B cell (primary cell): ENCODE data around the gene HHIPL1. TPM values are rescaled to one million over a fixed set of nuclear protein-coding genes. Genes with fewer than 3 reads are reported as not detected.

ENCODE experiments used
- ATAC-seq: fragments of 200-7000 bp; cut with Tn5 transposase; one replicate; pipeline ENCODE4 v1.10.0; 2021; ENCODE audit warnings: low read depth, mild to moderate bottlenecking, moderate number of reproducible peaks, moderate library complexity
- CTCF ChIA-PET: fragments of 350-600 bp; sonication (Branson Sonifier 250); formaldehyde crosslinking; loops from one replicate; lab custom pipeline; 2021; ENCODE audit warnings: antibody characterized with exemption, inconsistent platforms; lab: Charles Lee
- POLR2A ChIA-PET: fragments of 350-600 bp; sonication (Branson Sonifier 250); formaldehyde crosslinking; loops from one replicate; lab custom pipeline; 2021; ENCODE audit warnings: antibody characterized with exemption; lab: Charles Lee
- DNase-seq: peaks from one replicate; pipeline ENCODE4 v3.0.0; 2013
- H2AFZ ChIP-seq: 2 replicates; pipeline ENCODE4 v1.6.1; 2012; ENCODE audit warnings: mild to moderate bottlenecking, low read depth, low read length; ENCODE audit not compliant: insufficient read depth, poor library complexity, severe bottlenecking
- H3K27ac ChIP-seq, 2 donors: 1 replicate in 1 of 2; 2 replicates in 1 of 2; pipeline ENCODE4 v1.5.1; 2012 to 2013; ENCODE audit warnings: low read length in 2 of 2, mild to moderate bottlenecking in 2 of 2, moderate library complexity in 1 of 2
- H3K27me3 ChIP-seq, 4 experiments: fragments of 200-600 bp in 1 of 4; sonication (generic) in 1 of 4; replicated peaks in 1 of 4; 1 replicate in 2 of 4; 2 replicates in 2 of 4; pipeline versions ENCODE4 v1.6.1 to v1.7.0; 2013 to 2016; ENCODE audit warnings: low read length in 3 of 4, mild to moderate bottlenecking in 2 of 4, mixed read lengths in 1 of 4, moderate library complexity in 1 of 4; ENCODE audit not compliant: insufficient read depth in 4 of 4, control insufficient read depth in 3 of 4; ENCODE audit errors: control extremely low read depth in 1 of 4
- H3K36me3 ChIP-seq, 2 experiments: replicated peaks in 1 of 2; 1 replicate in 1 of 2; 2 replicates in 1 of 2; pipeline versions ENCODE4 v1.6.1 to v1.7.1; 2013; ENCODE audit warnings: low read length in 1 of 2; ENCODE audit not compliant: insufficient read depth in 2 of 2, control insufficient read depth in 1 of 2; ENCODE audit errors: control extremely low read depth in 1 of 2, extremely low read depth in 1 of 2
- H3K4me1 ChIP-seq, 2 donors: fragments of 200-600 bp in 1 of 2; sonication (generic) in 1 of 2; 1 replicate in 1 of 2; 2 replicates in 1 of 2; pipeline versions ENCODE4 v1.5.1 to v1.6.1; 2013 to 2017; ENCODE audit warnings: low read length in 2 of 2; ENCODE audit not compliant: control insufficient read depth in 2 of 2, insufficient read depth in 2 of 2
- H3K4me2 ChIP-seq: replicated peaks from 2 replicates; pipeline ENCODE3; 2012; ENCODE audit warnings: mild to moderate bottlenecking, low read depth, low read length; ENCODE audit not compliant: poor library complexity, severe bottlenecking
- H3K4me3 ChIP-seq, 5 experiments: fragments of 200-600 bp in 1 of 5; sonication (generic) in 1 of 5; 1 replicate in 3 of 5; 2 replicates in 2 of 5; pipeline versions ENCODE4 v1.5.1 to v1.7.0; 2011 to 2016; ENCODE audit warnings: low read length in 4 of 5, mild to moderate bottlenecking in 4 of 5, low read depth in 2 of 5, control low read depth in 1 of 5, moderate library complexity in 1 of 5; ENCODE audit not compliant: insufficient read depth in 1 of 5; ENCODE audit errors: control extremely low read depth in 1 of 5, extremely low read depth in 1 of 5
- H3K79me2 ChIP-seq: fragments of 200-600 bp; sonication (generic); one replicate; pipeline ENCODE4 v1.6.0; 2016; ENCODE audit warnings: low read length; ENCODE audit not compliant: control insufficient read depth, insufficient read depth
- H3K9ac ChIP-seq: fragments of 200-600 bp; sonication (generic); 2 replicates; pipeline ENCODE4 v1.6.1; 2017; ENCODE audit warnings: mild to moderate bottlenecking, low read length, moderate library complexity
- H3K9me3 ChIP-seq, 3 donors: one replicate each; pipeline versions ENCODE4 v1.6.1 to v1.7.1; 2013; ENCODE audit warnings: low read length in 2 of 3; ENCODE audit not compliant: control insufficient read depth in 2 of 3, insufficient read depth in 1 of 3; ENCODE audit errors: control extremely low read depth in 1 of 3
- H4K20me1 ChIP-seq: 2 replicates; pipeline ENCODE4 v1.6.0; 2012; ENCODE audit warnings: mild to moderate bottlenecking, low read length; ENCODE audit not compliant: insufficient read depth, control insufficient read depth, poor library complexity, severe bottlenecking
- H3K27ac Mint-ChIP-seq: one replicate; pipeline ENCODE4 v1.8.0; 2021; ENCODE audit warnings: mixed read lengths
- H3K27me3 Mint-ChIP-seq: one replicate; pipeline ENCODE4 v1.8.0; 2021; ENCODE audit warnings: mixed read lengths
- H3K4me1 Mint-ChIP-seq: one replicate; pipeline ENCODE4 v1.8.0; 2021; ENCODE audit warnings: mixed read lengths
- H3K4me3 Mint-ChIP-seq: one replicate; pipeline ENCODE4 v1.8.0; 2021; ENCODE audit warnings: mixed read lengths
- H3K9me3 Mint-ChIP-seq: one replicate; pipeline ENCODE4 v1.8.0; 2022; ENCODE audit warnings: mixed read lengths; ENCODE audit not compliant: insufficient read depth
- CTCF ChIP-seq: fragments of 200-600 bp; IDR thresholded peaks from one replicate; pipeline ENCODE4 v1.8.0; 2022; ENCODE audit warnings: antibody characterized with exemption, mild to moderate bottlenecking
- EZH2 ChIP-seq: IDR thresholded peaks from 2 replicates; pipeline ENCODE4 v1.6.1; 2012; ENCODE audit warnings: borderline replicate concordance, low read depth, mild to moderate bottlenecking, moderate library complexity, low read length; ENCODE audit not compliant: insufficient read depth, poor library complexity, severe bottlenecking
- WGBS: methylation state at CpG from one replicate; pipeline ENCODE4 v1.1.5; 2013; ENCODE audit warnings: missing lambda C conversion rate; ENCODE audit not compliant: insufficient coverage; 5-methylcytosine and 5-hydroxymethylcytosine counted together
- intact Hi-C: fragments of 100-400 bp; cut with micrococcal nuclease; formaldehyde crosslinking; loops from one replicate; pipeline ENCODE4 v1.10.0; 2022
- polyA plus RNA-seq: library from polyadenylated mRNA; depleted of rRNA; stranded (reverse); fragments of >200 nt; gene quantifications from 2 replicates; pipeline ENCODE4 v1.2.3, GENCODE V29; 2012
- total RNA-seq, 2 donors: library from RNA; stranded (reverse); fragments of 120-200 nt in 1 of 2; gene quantifications; 1 replicate in 1 of 2; 2 replicates in 1 of 2; pipeline versions ENCODE4 v1.2.3 to v1.2.4, GENCODE V29; 2013 to 2022

HHIPL1 gene
- total and polyA plus RNA-seq, 2 donors (not counting 1 experiment from before 2014, with no cell fraction given), result not detected

DNA sequence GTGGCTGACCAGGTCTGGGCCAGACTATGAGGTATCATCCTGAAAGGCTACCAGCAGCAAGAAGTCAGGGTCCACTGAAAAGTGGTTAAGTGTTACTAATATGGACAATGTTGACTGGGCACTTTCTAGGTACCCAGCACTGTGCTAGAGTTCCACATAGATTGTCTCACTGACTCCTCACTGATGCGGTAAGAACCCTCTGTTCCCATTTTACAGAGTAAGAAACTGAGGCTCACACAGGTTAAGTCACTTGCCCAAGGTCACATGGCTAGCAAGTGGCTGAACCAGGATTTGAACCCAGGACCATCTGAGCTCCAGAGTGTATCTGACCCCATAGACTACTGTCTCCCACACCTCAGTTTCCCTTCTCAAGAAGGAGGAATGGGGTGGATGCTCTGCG, 36.3 kb upstream of the HHIPL1 start:
- Histone ChIP-seq H3K9ac (no peak overlapping the region), H3K4me1 (peaks cover 5 to 9% of the 10 kb centered on the region in 2 donors), H3K36me3 (no peaks in the 10 kb centered on the region), H3K4me3 (no peak overlapping the region), H4K20me1 (no peaks in the 10 kb centered on the region), H3K4me2 (no peak overlapping the region), H3K27me3 (no peaks in the 10 kb centered on the region), H3K9me3 (no peaks in the 10 kb centered on the region), H2AFZ (no peak overlapping the region), H3K27ac (no peak overlapping the region), H3K79me2 (no peaks in the 10 kb centered on the region)
- ATAC-seq (no peak), DNase-seq (no peak)
- Mint-ChIP-seq H3K9me3 (no peaks in the 10 kb centered on the region), H3K4me3 (no peak overlapping the region), H3K27me3 (no peaks in the 10 kb centered on the region), H3K27ac (no peak overlapping the region), H3K4me1 (peaks cover 6% of the 10 kb centered on the region)
- 100% methylated on average over 2 of the region's 2 CpGs for WGBS
- TF ChIP-seq EZH2 (no peak), CTCF (no peak)
- intact Hi-C loops, result loop anchor here (10.0 kb wide), 2 partner anchors 606 to 696 kb away; partner anchors contain the start of gene SLC25A29
- CTCF ChIA-PET, result interaction anchor here (1.1 kb wide), 1 partner anchor 26 kb away, joined by 3 read pairs; no protein-coding TSS in a partner anchor
- POLR2A ChIA-PET, result no interaction called here

DNA sequence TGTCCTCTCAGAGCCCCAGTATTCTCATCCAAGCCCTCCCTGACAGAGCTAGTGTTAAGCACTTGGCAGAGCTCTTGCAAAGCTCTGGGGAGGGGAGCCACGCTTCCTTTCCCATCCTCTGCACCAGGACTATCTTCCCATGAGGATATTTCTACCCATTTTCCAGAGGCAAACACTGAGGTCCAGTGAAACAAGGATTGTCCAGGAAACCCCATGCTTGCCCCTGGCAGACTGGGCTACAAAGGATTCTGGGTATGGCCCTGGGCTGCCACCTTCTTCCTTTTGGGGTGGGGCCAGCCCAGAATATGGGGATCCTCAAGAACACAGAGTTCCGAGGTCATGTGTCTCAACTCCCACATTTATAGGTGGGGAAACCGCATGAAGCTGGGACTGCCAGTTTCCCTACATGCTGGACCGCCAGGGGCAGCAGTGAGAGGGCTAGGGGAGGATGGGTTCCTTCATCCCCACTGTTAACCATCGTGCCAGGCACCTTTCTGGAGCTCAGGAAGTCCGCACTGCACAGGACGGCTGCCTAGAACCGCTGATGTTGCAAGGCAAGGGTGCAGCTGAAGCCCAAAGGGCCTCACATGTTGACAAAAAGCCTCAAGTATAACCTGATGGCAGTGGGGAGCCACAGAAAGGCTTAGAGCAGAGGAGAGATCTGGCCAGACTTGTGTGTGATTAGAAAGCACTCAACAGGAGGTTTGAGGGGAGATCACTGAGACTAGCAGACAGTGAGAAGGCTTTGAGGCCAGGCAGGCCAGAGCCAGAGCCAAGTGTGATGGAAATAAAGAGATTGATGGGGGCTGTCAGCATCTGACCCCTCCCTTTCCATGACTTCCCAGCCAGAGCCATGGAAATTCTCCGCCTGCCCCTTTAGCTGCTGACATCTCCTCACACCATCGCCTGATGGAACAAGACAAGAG, 35.4 kb upstream of the HHIPL1 start:
- CTCF ChIA-PET, result interaction anchor here (1.1 kb wide), 1 partner anchor 25 kb away, joined by 3 read pairs; no protein-coding TSS in a partner anchor

More for the DNA sequence above, 35.4 kb upstream of the HHIPL1 start:
- intact Hi-C loops, result loop anchor here (10.0 kb wide), 2 partner anchors 605 to 695 kb away; partner anchors contain the start of gene SLC25A29
- no peaks in the 10 kb centered on the region for H3K9me3 ChIP-seq
- H2AFZ ChIP-seq, result no peak overlapping the region
- TF ChIP-seq EZH2 (no peak), CTCF (peak; percentile 25)
- H3K4me3 ChIP-seq, result no peak overlapping the region
- POLR2A ChIA-PET, result no interaction called here
- ATAC-seq, result no peak
- H3K9ac ChIP-seq, result no peak overlapping the region
- Mint-ChIP-seq H3K9me3 (no peaks in the 10 kb centered on the region), H3K27ac (no peak overlapping the region), H3K27me3 (no peaks in the 10 kb centered on the region), H3K4me1 (peaks cover 6% of the 10 kb centered on the region), H3K4me3 (no peak overlapping the region)
- no peaks in the 10 kb centered on the region for H3K79me2 ChIP-seq
- H3K4me2 ChIP-seq, result no peak overlapping the region
- peaks cover 5 to 9% of the 10 kb centered on the region in 2 donors for H3K4me1 ChIP-seq
- no peak overlapping the region for H3K27ac ChIP-seq
- H3K36me3 ChIP-seq, result no peaks in the 10 kb centered on the region
- no peaks in the 10 kb centered on the region for H3K27me3 ChIP-seq
- 88% methylated on average over 5 of the region's 10 CpGs for WGBS
- no peaks in the 10 kb centered on the region for H4K20me1 ChIP-seq
- no peak for DNase-seq
